Astrocyte of the cerebellum (primary cell): ENCODE measurements around the gene CORO7.

ENCODE experiments used
- DNase-seq: peaks from one replicate; pipeline ENCODE4 v3.0.0-alpha.2; 2011; ENCODE audit warnings: low read depth
- H3K4me3 ChIP-seq: 2 replicates; pipeline ENCODE4 v1.5.1; 2011; ENCODE audit warnings: mild to moderate bottlenecking, low read depth, low read length, moderate library complexity
- CTCF ChIP-seq: IDR thresholded peaks from 2 replicates; pipeline ENCODE4 v1.5.1; 2012; ENCODE audit warnings: low read length, low read depth, moderate library complexity, mild to moderate bottlenecking; ENCODE audit errors: missing control alignments
- in situ Hi-C: cut with HindIII; loops from 2 replicates; pipeline ENCODE4 v1.10.0; 2017; ENCODE audit warnings: low sequenced_read_pairs

The CORO7 gene

GRCh38 chr16:4352843-4353242 is 63.6 kb downstream of the CORO7 start:
- TF ChIP-seq CTCF, result no peak
- no peak for DNase-seq
- no peak overlapping the region for H3K4me3 ChIP-seq
- in situ Hi-C loops, result no loop called here

DNA sequence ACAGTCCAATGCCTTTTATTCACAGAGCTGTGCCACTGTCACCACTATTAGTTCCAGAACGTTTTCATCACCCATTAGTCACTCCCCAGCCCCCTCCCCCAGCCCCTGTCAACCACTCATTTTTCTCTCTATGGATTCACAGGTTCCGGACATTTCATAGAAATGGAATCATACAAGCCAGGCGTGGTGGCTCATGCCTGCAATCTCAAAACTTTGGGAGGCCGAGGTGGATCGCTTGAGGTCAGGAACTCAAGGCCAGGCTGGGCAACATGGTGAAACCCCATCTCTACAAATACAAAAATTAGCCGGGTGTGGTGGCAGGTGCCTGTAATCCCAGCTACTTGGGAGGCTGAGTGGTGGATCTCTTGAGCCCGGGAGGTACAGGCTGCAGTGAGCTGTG is 64.5 kb downstream of the CORO7 start:
- no peak overlapping the region for H3K4me3 ChIP-seq
- no peak for DNase-seq
- in situ Hi-C loops, result no loop called here
- no peak for TF ChIP-seq CTCF

- DNase-seq, result peak; percentile 83
- H3K4me3 ChIP-seq, result peak within 1 kb of the TSS; percentile 68
These were observed 65.4 kb downstream of the CORO7 start, which contains the start of gene PAM16 for GRCh38 chr16:4350787-4351659. Gene PAM16 (minus strand): TSS chr16:4351321. CDS start chr16:4351234, 87 bp downstream.

GRCh38 chr16:4350365-4350786 is 66.0 kb downstream of the CORO7 start:
- TF ChIP-seq CTCF, result no peak
- DNase-seq, result no peak
- peak overlapping the region; percentile 68 for H3K4me3 ChIP-seq
- in situ Hi-C loops, result no loop called here

More at GRCh38 chr16:4350787-4351659, 65.4 kb downstream of the CORO7 start, which contains the start of gene PAM16:
- in situ Hi-C loops, result no loop called here
- TF ChIP-seq CTCF, result no peak

DNA sequence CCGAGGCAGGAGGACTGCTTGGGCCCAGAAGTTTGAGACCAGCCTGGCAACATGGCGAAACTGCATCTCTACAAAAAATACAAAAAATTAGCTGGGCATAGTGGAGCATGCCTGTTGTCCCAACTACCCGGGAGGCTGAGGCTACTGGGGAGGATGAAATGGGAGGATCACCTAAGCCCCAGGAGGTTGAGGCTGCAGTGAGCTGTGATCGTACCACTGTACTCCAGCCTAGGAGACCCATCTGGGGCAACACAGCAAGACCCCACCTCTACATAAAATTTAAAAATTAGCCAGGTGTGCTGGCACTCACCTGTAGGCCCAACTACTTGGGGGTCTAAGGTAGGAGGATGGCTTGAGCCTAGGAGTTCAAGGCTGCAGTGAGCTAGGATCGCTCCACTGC is 67.1 kb downstream of the CORO7 start:
- no peak overlapping the region for H3K4me3 ChIP-seq
- in situ Hi-C loops, result no loop called here
- no peak for TF ChIP-seq CTCF
- no peak for DNase-seq

DNA sequence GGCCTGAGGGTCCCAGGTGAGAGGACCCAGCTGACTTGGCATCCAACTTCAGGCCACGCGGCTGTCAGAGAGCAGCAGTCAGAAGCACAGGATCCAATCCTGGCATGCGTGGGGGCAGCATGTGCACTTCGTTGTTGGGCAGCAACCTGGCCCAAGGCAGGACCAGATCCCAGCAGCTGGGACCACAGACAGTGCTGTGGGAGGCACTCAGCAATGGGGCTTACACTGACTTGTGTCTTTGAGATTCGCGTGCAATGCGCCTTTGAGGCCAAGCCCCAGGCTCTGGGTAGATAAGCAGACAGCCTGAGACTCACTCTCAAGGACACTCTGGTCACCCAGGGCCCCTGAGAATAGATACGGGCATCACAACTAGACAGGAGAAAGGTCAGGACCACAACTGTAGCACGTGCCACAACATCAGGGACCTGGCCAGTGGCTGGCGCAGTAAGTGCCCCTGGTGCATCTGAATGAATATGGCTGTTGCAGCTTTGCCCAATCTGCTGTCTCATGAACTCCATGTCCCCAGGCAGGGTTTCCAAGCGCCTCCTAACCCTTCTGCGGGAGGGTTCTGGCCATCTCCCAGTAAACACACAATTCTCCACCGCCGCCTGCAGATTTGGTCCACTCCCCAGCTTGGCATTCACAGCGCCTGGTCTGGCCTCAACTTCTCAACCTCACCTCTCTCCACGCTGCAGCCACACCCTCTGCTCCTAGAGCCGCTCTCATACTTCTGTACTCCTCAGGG is 68.5 kb downstream of the CORO7 start:
- no peak overlapping the region for H3K4me3 ChIP-seq
- DNase-seq, result no peak
- in situ Hi-C loops, result no loop called here
- TF ChIP-seq CTCF, result no peak
